Osteoblast (primary cell): ENCODE results near the gene UNC5C. TPM values are rescaled to one million over a fixed set of nuclear protein-coding genes. Genes with fewer than 3 reads are reported as not detected.

ENCODE experiments used
- DNase-seq: peaks from one replicate; pipeline ENCODE4 v3.0.0; 2011; ENCODE audit warnings: low spot score, mixed read lengths; ENCODE audit not compliant: insufficient read length; ENCODE audit errors: missing footprints
- H2AFZ ChIP-seq: 2 replicates; pipeline ENCODE4 v1.6.0; 2011; ENCODE audit warnings: mild to moderate bottlenecking, low read length
- H3K27ac ChIP-seq: 2 replicates; pipeline ENCODE4 v1.5.1; 2011; ENCODE audit warnings: mild to moderate bottlenecking, low read depth, low read length, moderate library complexity
- H3K27me3 ChIP-seq: 2 replicates; pipeline ENCODE4 v1.6.0; 2012; ENCODE audit warnings: mild to moderate bottlenecking, control low read depth, inconsistent platforms, low read length, moderate library complexity; ENCODE audit not compliant: insufficient read depth
- H3K36me3 ChIP-seq: 2 replicates; pipeline ENCODE4 v1.5.1; 2011; ENCODE audit warnings: mild to moderate bottlenecking, low read length, control low read depth, moderate library complexity; ENCODE audit not compliant: insufficient read depth
- H3K4me1 ChIP-seq: 2 replicates; pipeline ENCODE4 v1.5.1; 2011; ENCODE audit warnings: mild to moderate bottlenecking, low read length, control low read depth, moderate library complexity; ENCODE audit not compliant: insufficient read depth
- H3K4me2 ChIP-seq: 2 replicates; pipeline ENCODE4 v1.6.0; 2011; ENCODE audit warnings: mild to moderate bottlenecking, low read length; ENCODE audit not compliant: insufficient read depth
- H3K4me3 ChIP-seq: fragments of 200-600 bp; sonication (generic); 3 replicates; pipeline ENCODE4 v1.5.1; 2012; ENCODE audit warnings: mild to moderate bottlenecking, low read length, inconsistent platforms; ENCODE audit not compliant: insufficient read depth
- H3K79me2 ChIP-seq: 2 replicates; pipeline ENCODE4 v1.6.0; 2012; ENCODE audit warnings: mild to moderate bottlenecking, low read length, control low read depth, inconsistent platforms; ENCODE audit not compliant: insufficient read depth
- H3K9me3 ChIP-seq: 2 replicates; pipeline ENCODE4 v1.5.1; 2011; ENCODE audit warnings: low read depth, low read length, control low read depth
- H4K20me1 ChIP-seq: 2 replicates; pipeline ENCODE4 v1.6.0; 2012; ENCODE audit warnings: mild to moderate bottlenecking, low read length, control low read depth; ENCODE audit not compliant: insufficient read depth
- CTCF ChIP-seq: IDR thresholded peaks from 2 replicates; pipeline ENCODE4 v1.5.1; 2011; ENCODE audit warnings: mild to moderate bottlenecking, low read depth, low read length, moderate library complexity; ENCODE audit errors: extremely low read depth
- total RNA-seq: library from RNA; depleted of rRNA; stranded (reverse); fragments of >200 nt; gene quantifications from 2 replicates; pipeline ENCODE4 v1.2.3, GENCODE V29; 2012

The UNC5C gene
- total RNA-seq, 1 donor: 9.0 TPM

- H3K27ac ChIP-seq: no peak overlapping the region
- no peaks in the 10 kb centered on the region for H3K27me3 ChIP-seq
- H3K4me3 ChIP-seq: no peak overlapping the region
- no peak overlapping the region for H3K4me2 ChIP-seq
- no peaks in the 10 kb centered on the region for H4K20me1 ChIP-seq
- H3K36me3 ChIP-seq: no peaks in the 10 kb centered on the region
- no peaks in the 10 kb centered on the region for H3K4me1 ChIP-seq
- TF ChIP-seq CTCF: no peak
- H3K79me2 ChIP-seq: peaks cover 2% of the 10 kb centered on the region
- no peak overlapping the region for H2AFZ ChIP-seq
- no peaks in the 10 kb centered on the region for H3K9me3 ChIP-seq
- DNase-seq: no peak
Observed at GRCh38 chr4:95524184-95524583, 24.6 kb downstream of the UNC5C start.

GRCh38 chr4:95522682-95523530 lies 25.9 kb downstream of the UNC5C start:
- H3K36me3 ChIP-seq: no peaks in the 10 kb centered on the region
- peaks cover 2% of the 10 kb centered on the region for H3K79me2 ChIP-seq
- no peak overlapping the region for H2AFZ ChIP-seq
- TF ChIP-seq CTCF: no peak
- H3K27me3 ChIP-seq: no peaks in the 10 kb centered on the region
- H3K9me3 ChIP-seq: no peaks in the 10 kb centered on the region
- H3K27ac ChIP-seq: no peak overlapping the region
- DNase-seq: peak; percentile 50
- no peaks in the 10 kb centered on the region for H3K4me1 ChIP-seq
- H3K4me2 ChIP-seq: no peak overlapping the region
- no peak overlapping the region for H3K4me3 ChIP-seq
- H4K20me1 ChIP-seq: no peaks in the 10 kb centered on the region

- H2AFZ ChIP-seq: no peak overlapping the region
- no peaks in the 10 kb centered on the region for H3K27me3 ChIP-seq
- H4K20me1 ChIP-seq: no peaks in the 10 kb centered on the region
- no peaks in the 10 kb centered on the region for H3K36me3 ChIP-seq
- DNase-seq: no peak
- H3K9me3 ChIP-seq: no peaks in the 10 kb centered on the region
- H3K4me3 ChIP-seq: no peak overlapping the region
- no peaks in the 10 kb centered on the region for H3K4me1 ChIP-seq
- no peak overlapping the region for H3K27ac ChIP-seq
- no peak overlapping the region for H3K4me2 ChIP-seq
- no peak for TF ChIP-seq CTCF
- H3K79me2 ChIP-seq: no peaks in the 10 kb centered on the region
Observed at GRCh38 chr4:95517576-95518345, 31.0 kb downstream of the UNC5C start.

- H3K27ac ChIP-seq: no peak overlapping the region
- no peak overlapping the region for H3K4me3 ChIP-seq
- no peak for DNase-seq
- no peaks in the 10 kb centered on the region for H3K9me3 ChIP-seq
- H3K79me2 ChIP-seq: no peaks in the 10 kb centered on the region
- no peaks in the 10 kb centered on the region for H4K20me1 ChIP-seq
- no peak for TF ChIP-seq CTCF
- no peaks in the 10 kb centered on the region for H3K36me3 ChIP-seq
- H2AFZ ChIP-seq: peak overlapping the region; percentile 61
- H3K4me1 ChIP-seq: no peaks in the 10 kb centered on the region
- no peaks in the 10 kb centered on the region for H3K27me3 ChIP-seq
- no peak overlapping the region for H3K4me2 ChIP-seq
Observed at GRCh38 chr4:95516528-95517017, 32.2 kb downstream of the UNC5C start.
